GM12878 (cell line): ENCODE results near the gene GDI2. TPM values are rescaled to one million over a fixed set of nuclear protein-coding genes. Genes with fewer than 3 reads are reported as not detected.
A peak's percentile ranks its signal among the peaks of the same experiment; 100 is the strongest.

ENCODE experiments used
- ATAC-seq: fragments of 200-7000 bp; cut with Tn5 transposase; 3 replicates; pipeline ENCODE4 v1.9.1; 2020; ENCODE audit warnings: mild to moderate bottlenecking, moderate library complexity
- BruUV-seq: library from RNA; stranded (reverse); fragments of 400-500 nt; replicated peaks from 2 replicates; lab custom pipeline; 2021; lab: Mats Ljungman, UMichigan
- CTCF ChIA-PET: fragments of 300-600 bp; sonication (Branson Sonifier 250); formaldehyde crosslinking; extraction: SDS; loops from one replicate; lab custom pipeline; 2021; ENCODE audit warnings: inconsistent platforms; lab: Yijun Ruan, JAX
- POLR2A ChIA-PET: fragments of 350-600 bp; formaldehyde crosslinking; extraction: SDS; loops from one replicate; lab custom pipeline; 2021; ENCODE audit warnings: inconsistent platforms; lab: Charles Lee
- RAD21 ChIA-PET: fragments of 300-600 bp; sonication (Branson Sonifier 250); formaldehyde crosslinking; loops from one replicate; lab custom pipeline; 2023; ENCODE audit warnings: antibody characterized with exemption; ENCODE audit not compliant: unreplicated experiment; lab: Charles Lee
- SMC1A ChIA-PET: fragments of 300-600 bp; sonication (Branson Sonifier 250); formaldehyde crosslinking; loops from one replicate; lab custom pipeline; 2023; ENCODE audit not compliant: unreplicated experiment, uncharacterized antibody; lab: Charles Lee
- DNase-seq: peaks from one replicate; pipeline ENCODE4 v3.0.0-alpha.2; 2011; ENCODE audit warnings: low read depth, low spot score
- FAIRE-seq: peaks from 3 replicates; lab custom pipeline; 2011; peaks lifted over from hg19 to GRCh38; lab: Jason Lieb, UNC
- H2AFZ ChIP-seq: 2 replicates; pipeline ENCODE4 v1.6.0; 2011; ENCODE audit warnings: low read depth, low read length, control low read depth; ENCODE audit not compliant: control insufficient read depth
- H3K27ac ChIP-seq: 2 replicates; pipeline ENCODE4 v1.5.1; 2011; ENCODE audit warnings: control low read depth; ENCODE audit not compliant: control insufficient read depth, insufficient read depth
- H3K27me3 ChIP-seq, 2 experiments: replicated peaks in 1 of 2; 2 replicates each; pipeline versions ENCODE4 v1.6.0 to v1.6.1; 2011; ENCODE audit warnings: low read length in 1 of 2; ENCODE audit not compliant: control insufficient read depth in 2 of 2, insufficient read depth in 2 of 2
- H3K36me3 ChIP-seq, 2 experiments: 2 replicates each; pipeline ENCODE4 v1.5.1; 2011; ENCODE audit warnings: low read length in 1 of 2; ENCODE audit not compliant: control insufficient read depth in 2 of 2, insufficient read depth in 2 of 2
- H3K4me1 ChIP-seq: 2 replicates; pipeline ENCODE4 v1.6.1; 2011; ENCODE audit warnings: mild to moderate bottlenecking, low read length, moderate library complexity, mixed read lengths; ENCODE audit not compliant: control insufficient read depth, insufficient read depth
- H3K4me2 ChIP-seq: 2 replicates; pipeline ENCODE4 v1.6.0; 2011; ENCODE audit warnings: control low read depth; ENCODE audit not compliant: control insufficient read depth, insufficient read depth
- H3K4me3 ChIP-seq: fragments of 200-600 bp; sonication (generic); 2 replicates; pipeline ENCODE4 v1.5.1; 2016
- H3K79me2 ChIP-seq: 2 replicates; pipeline ENCODE4 v1.6.0; 2011; ENCODE audit warnings: low read length; ENCODE audit not compliant: control insufficient read depth, insufficient read depth
- H3K9ac ChIP-seq: 2 replicates; pipeline ENCODE4 v1.8.0; 2011; ENCODE audit warnings: low read length, control low read depth, mixed read lengths; ENCODE audit not compliant: control insufficient read depth, insufficient read depth
- H3K9me3 ChIP-seq: replicated peaks from 3 replicates; pipeline ENCODE4 v1.5.1; 2011; ENCODE audit warnings: mild to moderate bottlenecking, low read length; ENCODE audit not compliant: control insufficient read depth, insufficient read depth
- H4K20me1 ChIP-seq: 2 replicates; pipeline ENCODE4 v1.6.0; 2011; ENCODE audit not compliant: control insufficient read depth, insufficient read depth
- ETV6 ChIP-seq, 2 experiments: fragments of 450-650 bp in 1 of 2; IDR thresholded peaks in 1 of 2; conservative IDR thresholded peaks in 1 of 2; 2 replicates each; pipeline ENCODE4 v1.6.1; 2014; ENCODE audit warnings: antibody characterized with exemption in 1 of 2, borderline replicate concordance in 1 of 2, low read depth in 1 of 2, mild to moderate bottlenecking in 1 of 2, moderate library complexity in 1 of 2
- GATAD2B ChIP-seq: fragments of 450-650 bp; conservative IDR thresholded peaks from 2 replicates; pipeline ENCODE4 v1.6.1; 2017; ENCODE audit warnings: low read depth, mild to moderate bottlenecking, moderate library complexity
- MLLT1 ChIP-seq: fragments of 450-650 bp; IDR thresholded peaks from 2 replicates; pipeline ENCODE4 v1.6.1; 2016; ENCODE audit warnings: mild to moderate bottlenecking
- MTA3 ChIP-seq: IDR thresholded peaks from 2 replicates; pipeline ENCODE4 v1.6.1; 2012; ENCODE audit warnings: low read length, inconsistent platforms, borderline replicate concordance
- NBN ChIP-seq: fragments of 450-650 bp; IDR thresholded peaks from 2 replicates; pipeline ENCODE4 v1.6.1; 2016
- NKRF ChIP-seq: fragments of 450-650 bp; conservative IDR thresholded peaks from 2 replicates; pipeline ENCODE4 v1.6.1; 2017; ENCODE audit warnings: mild to moderate bottlenecking, moderate library complexity
- RUNX3 ChIP-seq: IDR thresholded peaks from 2 replicates; pipeline ENCODE4 v1.6.1; 2012; ENCODE audit warnings: low read length, inconsistent platforms
- ZNF687 ChIP-seq: fragments of 450-650 bp; IDR thresholded peaks from 2 replicates; pipeline ENCODE4 v1.6.1; 2017; ENCODE audit warnings: mild to moderate bottlenecking, moderate library complexity
- WGBS: methylation state at CpG from one replicate; pipeline ENCODE4 v1.1.6; 2016; ENCODE audit warnings: low lambda C conversion rate; ENCODE audit not compliant: insufficient replicate concordance, insufficient coverage; ENCODE audit errors: missing lambda C conversion rate; 5-methylcytosine and 5-hydroxymethylcytosine counted together
- in situ Hi-C: fragments of 300-500 bp; cut with MboI; formaldehyde crosslinking; loops from 9 replicates; pipeline ENCODE4 v1.14.3; 2018; ENCODE audit warnings: mixed read lengths
- intact Hi-C: fragments of 100-400 bp; cut with micrococcal nuclease; formaldehyde crosslinking; loops from one replicate; pipeline ENCODE4 v1.14.2; 2022; ENCODE audit not compliant: unreplicated experiment
- polyA plus RNA-seq, 11 experiments: library from polyadenylated mRNA; depleted of rRNA in 4 of 11; unstranded in 6 of 11; stranded (reverse) in 5 of 11; fragments of >200 nt; fragmentation: Nextera tagmentation in 4 of 11; fragmentation: Illumina TruSeq in 1 of 11; extraction: Ambion mirVana in 4 of 11; extraction: Trizol in 1 of 11; gene quantifications; 1 replicate in 1 of 11; 2 replicates in 10 of 11; pipeline versions ENCODE4 v1.2.1 to v1.2.3, GENCODE V29; 2011 to 2016; ENCODE audit warnings: inconsistent platforms in 2 of 11, missing spikeins in 2 of 11, low read depth in 1 of 11
- total RNA-seq, 4 experiments: library from RNA; depleted of rRNA in 3 of 4; stranded (reverse); fragments of >200 nt in 3 of 4; fragmentation: Illumina TruSeq in 1 of 4; extraction: Trizol in 1 of 4; gene quantifications; 2 replicates each; pipeline versions ENCODE4 v1.2.1 to v1.2.3, GENCODE V29; 2013 to 2021
- TF ChIP-seq, protein P1 (sequence below): fragments of 450-650 bp; IDR thresholded peaks from 2 replicates; pipeline ENCODE4 v1.6.1; 2017; ENCODE audit warnings: low read depth, mild to moderate bottlenecking, moderate library complexity

GDI2 gene
- total and polyA plus RNA-seq, 10 of the 15 experiments (the other 5 are each of a cell fraction or from before 2014, with no cell fraction given): 261 to 395 (median 276) TPM

DNA sequence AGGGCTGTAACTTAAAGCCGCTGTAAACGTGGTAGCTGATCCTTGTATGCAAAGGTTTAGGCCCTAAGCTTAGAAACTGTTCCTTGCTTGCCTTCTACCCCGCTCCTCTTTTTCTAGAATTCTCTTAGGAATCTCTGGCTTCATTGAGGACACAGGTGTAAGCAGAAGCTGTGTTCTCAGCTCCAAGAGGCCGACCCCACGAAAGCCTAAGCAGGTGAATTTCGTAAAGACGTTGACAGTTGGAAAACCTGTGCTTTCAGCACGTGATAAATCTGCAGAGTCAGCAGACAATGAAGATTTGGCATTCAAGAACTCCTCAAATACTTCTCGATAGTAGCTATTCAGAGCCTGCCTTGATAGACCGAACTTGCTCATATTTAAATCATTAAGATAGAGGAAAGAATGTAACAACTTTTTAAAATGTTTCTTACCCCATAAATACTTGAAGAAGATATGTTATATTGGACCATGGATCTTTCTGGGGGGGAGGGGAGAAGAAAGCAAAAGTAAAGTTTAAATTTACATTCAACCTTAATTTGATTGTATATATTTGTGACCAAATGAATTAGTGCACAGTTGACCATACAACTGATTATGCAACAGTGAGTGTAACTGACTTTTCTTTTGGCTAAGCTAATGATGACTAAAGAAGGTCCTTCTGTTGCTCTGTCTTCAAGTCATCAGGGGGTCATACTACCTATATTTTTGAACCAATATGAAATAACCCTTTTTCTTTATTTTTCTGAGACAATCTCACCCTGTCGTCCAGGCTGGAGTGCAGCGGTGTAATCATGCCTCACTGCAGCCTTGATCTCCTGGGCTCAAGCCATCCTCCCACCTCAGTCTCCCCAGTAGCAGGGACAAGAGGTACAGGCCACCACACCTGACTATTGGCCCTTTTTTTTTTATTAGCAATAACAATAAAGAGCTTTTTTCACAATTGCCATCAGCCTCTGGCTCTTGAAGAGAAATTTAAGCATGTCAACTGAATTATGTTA is 1.2 kb upstream of the GDI2 start (continued):
- TF ChIP-seq, protein P1, sequence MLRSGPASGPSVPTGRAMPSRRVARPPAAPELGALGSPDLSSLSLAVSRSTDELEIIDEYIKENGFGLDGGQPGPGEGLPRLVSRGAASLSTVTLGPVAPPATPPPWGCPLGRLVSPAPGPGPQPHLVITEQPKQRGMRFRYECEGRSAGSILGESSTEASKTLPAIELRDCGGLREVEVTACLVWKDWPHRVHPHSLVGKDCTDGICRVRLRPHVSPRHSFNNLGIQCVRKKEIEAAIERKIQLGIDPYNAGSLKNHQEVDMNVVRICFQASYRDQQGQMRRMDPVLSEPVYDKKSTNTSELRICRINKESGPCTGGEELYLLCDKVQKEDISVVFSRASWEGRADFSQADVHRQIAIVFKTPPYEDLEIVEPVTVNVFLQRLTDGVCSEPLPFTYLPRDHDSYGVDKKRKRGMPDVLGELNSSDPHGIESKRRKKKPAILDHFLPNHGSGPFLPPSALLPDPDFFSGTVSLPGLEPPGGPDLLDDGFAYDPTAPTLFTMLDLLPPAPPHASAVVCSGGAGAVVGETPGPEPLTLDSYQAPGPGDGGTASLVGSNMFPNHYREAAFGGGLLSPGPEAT: 0 out of 2 replicates have a peak, but pooled peaks have one; percentile 0

DNA sequence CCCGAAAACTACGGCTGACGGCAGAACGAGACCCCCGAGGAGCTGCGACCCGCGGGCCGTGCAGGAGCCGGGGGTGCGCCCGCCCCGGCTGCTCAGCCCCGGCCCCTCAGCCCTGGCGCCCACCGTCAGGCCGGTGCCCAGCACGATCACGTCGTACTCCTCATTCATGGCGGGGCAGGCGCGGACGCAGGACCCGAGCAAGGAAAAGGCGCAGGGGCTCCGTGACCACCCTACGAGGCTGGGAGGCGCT is 218 bp downstream of the GDI2 start:
- WGBS: under 1% methylated on average over 24 of the region's 29 CpGs
- Histone ChIP-seq H3K27me3 (no peaks in the 10 kb centered on the region), H3K4me2 (peak overlapping the region; percentile 63; the same call in 1 of the 2 replicates), H3K4me3 (peak overlapping the region; percentile 91), H3K4me1 (peaks cover 39% of the 10 kb centered on the region), H3K79me2 (peaks cover 69% of the 10 kb centered on the region), H2AFZ (peak overlapping the region; percentile 61), H3K9me3 (no peaks in the 10 kb centered on the region), H3K27ac (peak overlapping the region; percentile 97), H3K9ac (peak overlapping the region; percentile 93), H4K20me1 (peaks cover 4% of the 10 kb centered on the region; the same call in 1 of the 2 replicates), H3K36me3 (peaks cover 0 to 2% of the 10 kb centered on the region in 2 experiments; a peak in 1 of 4 replicates)
- ChIA-PET POLR2A (interaction anchor here (0.6 to 4.6 kb wide), 13 partner anchors 8 to 138 kb away, joined by 3 to 46 read pairs (median 4); partner anchors contain the start of genes ANKRD16 and FBH1), RAD21 (interaction anchor here (0.7 to 12.5 kb wide), 6 partner anchors 30 to 163 kb away, joined by 3 to 183 read pairs (median 18); partner anchors contain the start of genes ANKRD16, FBH1, IL15RA and TASOR2), SMC1A (interaction anchor here (1.4 to 3.4 kb wide), 7 partner anchors 17 to 125 kb away, joined by 3 to 21 read pairs (median 6); no protein-coding TSS in a partner anchor), CTCF (interaction anchor here (0.7 to 7.9 kb wide), 5 partner anchors 9 to 61 kb away, joined by 3 to 74 read pairs (median 9); no protein-coding TSS in a partner anchor)
- no peak for DNase-seq
- BruUV-seq: no TSS peak
- no peak for FAIRE-seq
- intact Hi-C loops: loop anchor here (2.0 to 5.0 kb wide), 6 partner anchors 40 to 238 kb away; partner anchors contain the start of genes FBH1, IL15RA and TASOR2
- in situ Hi-C loops: no loop called here
- peak; percentile 47 for ATAC-seq
- TF ChIP-seq NKRF: peak; percentile 82
- TF ChIP-seq MTA3: no peak
- peak; percentile 12; the same call in 1 of the 2 replicates for TF ChIP-seq MLLT1
- 0 out of 2 replicates have a peak, but pooled peaks have one; percentile 28 for TF ChIP-seq NBN
- TF ChIP-seq ETV6 (conservative IDR thresholded peaks at IDR 0.05 in 1 of 2, IDR thresholded peaks at IDR 0.05 in 1 of 2; ENCODE audit: borderline replicate concordance in 1 of 2, low read depth in 1 of 2): no peak
- TF ChIP-seq ZNF687: no peak; the same call in 1 of the 2 replicates
- 0 out of 2 replicates have a peak, but pooled peaks have one; percentile 15 for TF ChIP-seq GATAD2B
- no peak for TF ChIP-seq RUNX3
